GM18861 (cell line): ENCODE data around the gene AGAP2.

Source experiments
- ATAC-seq: cut with Tn5 transposase; IDR thresholded peaks from one replicate; pipeline ENCODE4 v1.9.1; 2021; ENCODE audit not compliant: unreplicated experiment

The AGAP2 gene

DNA sequence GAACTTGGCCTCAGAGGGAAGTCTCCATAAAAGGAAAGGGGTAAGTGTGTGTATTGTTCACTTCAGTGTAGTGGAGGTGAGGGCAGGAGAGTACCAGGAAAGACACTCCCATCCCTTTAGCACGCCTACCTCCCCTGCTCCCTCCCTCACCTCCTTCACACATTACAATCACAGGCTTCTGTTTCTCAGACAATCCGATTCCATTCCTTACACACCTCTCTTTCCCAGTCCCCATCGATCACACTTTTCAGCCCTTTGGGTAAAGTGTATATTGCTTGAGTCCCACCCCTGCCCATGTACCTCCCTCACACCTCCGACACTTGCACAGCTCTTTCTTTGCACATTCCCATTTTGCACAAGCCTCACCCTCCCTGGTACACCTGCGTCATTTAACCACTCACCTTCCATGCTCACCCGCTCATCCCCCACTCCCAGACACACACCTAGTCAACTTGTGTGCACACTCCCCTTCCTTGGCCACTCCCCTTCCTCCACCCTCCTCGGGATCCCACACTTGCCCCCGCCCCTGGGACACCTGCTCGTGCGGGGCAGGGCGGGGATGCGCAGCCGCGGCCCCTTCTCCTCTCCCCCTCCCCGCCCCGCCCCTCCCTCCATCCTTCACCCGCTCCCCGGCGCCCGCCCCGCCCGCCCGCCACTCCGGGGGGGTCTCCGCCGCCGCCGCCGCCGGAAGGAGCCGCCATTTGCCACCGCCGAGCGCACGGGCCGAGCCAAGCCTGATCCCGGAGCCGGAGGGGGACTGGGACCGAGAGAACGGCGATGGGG, 16.1 kb upstream of the AGAP2 start, which contains the start of gene MARCHF9:
TSS of gene MARCHF9 (plus strand) at position 693 of the 783 bp plus-strand sequence. CDS start 426 bp downstream, outside the sequence.
- ATAC-seq, result peak; percentile 24

DNA sequence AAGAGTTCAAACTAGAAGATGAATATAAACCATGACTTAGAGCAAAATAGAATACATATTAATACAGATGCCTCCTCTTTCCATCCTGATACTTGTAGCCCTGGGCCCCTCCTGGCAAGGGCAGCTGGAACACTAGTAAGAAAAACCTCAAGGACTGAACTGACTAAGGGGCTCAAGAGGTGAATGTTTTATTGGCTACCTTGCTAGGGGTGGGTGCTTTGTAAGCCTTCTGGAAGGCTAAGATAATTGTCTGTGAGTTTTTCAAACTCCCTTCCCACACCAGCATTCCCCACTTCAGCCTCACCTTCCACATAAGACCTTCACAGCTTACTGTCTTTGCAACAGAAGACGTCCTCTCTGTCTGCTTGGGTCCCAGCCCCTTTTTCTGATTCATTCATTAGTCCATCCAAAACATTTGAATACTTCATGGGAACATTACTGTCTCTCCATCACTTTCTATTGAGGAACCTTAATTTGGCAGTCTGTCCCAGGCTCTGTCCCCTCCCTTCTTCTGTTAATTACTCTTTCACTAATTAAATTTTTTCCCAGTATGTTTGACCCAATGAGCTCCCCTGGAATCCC, 15.3 kb upstream of the AGAP2 start:
- ATAC-seq, result no peak

DNA sequence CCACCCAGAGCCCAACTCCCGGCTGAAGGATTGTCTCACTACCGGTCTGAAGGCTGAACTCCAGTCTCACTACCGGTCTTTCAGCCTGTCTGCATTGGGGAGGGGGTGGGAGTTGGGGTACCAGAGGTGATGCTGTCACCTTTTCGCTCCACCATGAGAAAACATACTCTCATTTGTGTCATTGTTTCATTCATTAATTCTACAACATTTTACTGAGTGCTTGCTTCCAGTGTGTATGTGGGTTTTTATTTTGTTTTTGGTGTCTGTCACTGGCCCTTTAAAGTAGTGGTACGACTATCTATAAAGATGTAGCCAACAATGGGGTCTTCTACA, 14.1 kb upstream of the AGAP2 start:
- ATAC-seq, result no peak

DNA sequence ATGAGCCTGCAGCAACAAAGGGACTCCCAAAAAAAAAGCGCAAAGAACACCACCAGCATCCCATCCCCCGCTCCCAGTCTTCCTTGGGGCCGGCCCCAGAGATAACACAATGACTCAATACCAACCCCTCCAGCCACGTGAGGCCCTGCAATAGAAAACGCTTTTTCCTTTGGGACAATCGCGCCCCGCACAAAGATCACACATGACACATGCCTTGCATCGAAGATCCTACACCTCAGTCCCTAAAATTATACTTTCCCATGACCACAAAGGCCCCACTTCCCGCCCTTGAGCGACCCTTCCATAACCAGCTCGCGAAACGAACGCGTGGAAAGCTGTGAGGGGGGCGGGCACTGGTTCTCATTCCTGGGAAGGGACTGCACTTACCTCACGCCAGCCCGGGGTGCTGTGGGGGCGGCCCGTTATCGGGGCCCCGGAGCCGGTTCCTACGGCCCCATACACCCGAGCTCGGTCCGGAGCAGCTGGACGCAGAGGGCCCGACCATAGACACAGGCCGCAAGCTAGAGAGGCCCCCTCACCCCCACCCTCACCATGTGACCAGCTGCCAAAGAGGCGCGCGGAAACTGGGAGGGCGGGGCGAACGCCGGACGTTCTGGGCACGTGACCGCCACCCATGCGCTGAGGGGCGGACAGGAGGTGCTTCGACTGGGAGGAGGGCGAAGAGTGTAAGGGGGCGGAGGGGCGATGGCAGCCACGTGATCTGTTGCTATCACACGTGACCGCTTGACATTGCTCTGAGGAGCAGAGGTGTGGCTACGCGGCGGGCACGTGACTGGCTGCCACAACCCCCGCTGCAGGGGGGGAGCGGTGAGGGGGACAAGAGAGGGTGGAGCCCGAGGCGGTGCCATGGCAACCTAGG, 13.5 kb upstream of the AGAP2 start, which contains the start of gene CDK4:
TSS of gene CDK4 (minus strand) at position 523 of the 880 bp plus-strand sequence. CDS start 593 bp downstream, outside the sequence.
- ATAC-seq, result peak; percentile 62

DNA sequence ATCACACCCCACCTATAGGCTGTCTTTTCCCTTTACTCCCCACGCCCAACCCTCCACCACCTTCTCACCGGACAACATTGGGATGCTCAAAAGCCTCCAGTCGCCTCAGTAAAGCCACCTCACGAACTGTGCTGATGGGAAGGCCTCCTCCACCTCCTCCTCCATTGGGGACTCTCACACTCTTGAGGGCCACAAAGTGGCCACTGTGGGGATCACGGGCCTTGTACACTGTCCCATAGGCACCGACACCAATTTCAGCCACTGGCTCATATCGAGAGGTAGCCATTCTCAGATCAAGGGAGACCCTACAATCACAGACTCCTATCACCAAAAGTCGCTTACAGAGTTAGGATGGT, 12.9 kb upstream of the AGAP2 start:
- ATAC-seq, result no peak

DNA sequence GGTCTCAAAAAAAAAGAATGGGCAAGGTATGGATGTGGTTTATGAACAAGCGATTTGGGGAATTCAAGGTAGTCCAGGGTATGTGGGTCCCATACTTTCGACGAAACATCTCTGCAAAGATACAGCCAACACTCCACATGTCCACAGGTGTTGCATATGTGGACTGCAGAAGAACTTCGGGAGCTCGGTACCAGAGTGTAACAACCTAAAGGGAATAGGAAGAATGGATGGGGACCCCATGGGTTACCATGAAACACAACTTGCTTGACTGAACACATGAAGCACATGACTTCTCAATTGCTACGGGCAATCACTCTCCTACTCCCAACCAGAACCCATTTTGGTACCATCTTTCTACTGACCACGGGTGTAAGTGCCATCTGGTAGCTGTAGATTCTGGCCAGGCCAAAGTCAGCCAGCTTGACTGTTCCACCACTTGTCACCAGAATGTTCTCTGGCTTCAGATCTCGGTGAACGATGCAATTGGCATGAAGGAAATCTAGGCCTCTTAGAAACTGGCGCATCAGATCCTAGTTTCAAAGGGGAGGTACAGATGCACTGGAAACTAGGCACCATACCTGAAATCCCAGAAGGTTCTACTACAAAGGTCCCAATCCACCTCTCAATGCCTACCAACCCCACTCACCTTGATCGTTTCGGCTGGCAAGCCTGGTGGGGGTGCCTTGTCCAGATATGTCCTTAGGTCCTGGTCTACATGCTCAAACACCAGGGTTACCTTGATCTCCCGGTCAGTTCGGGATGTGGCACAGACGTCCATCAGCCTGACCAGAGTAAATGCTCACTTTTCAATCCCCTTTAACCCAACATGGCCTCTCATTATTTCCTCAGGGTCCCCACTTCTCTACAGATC, 12.3 kb upstream of the AGAP2 start:
- ATAC-seq, result no peak

DNA sequence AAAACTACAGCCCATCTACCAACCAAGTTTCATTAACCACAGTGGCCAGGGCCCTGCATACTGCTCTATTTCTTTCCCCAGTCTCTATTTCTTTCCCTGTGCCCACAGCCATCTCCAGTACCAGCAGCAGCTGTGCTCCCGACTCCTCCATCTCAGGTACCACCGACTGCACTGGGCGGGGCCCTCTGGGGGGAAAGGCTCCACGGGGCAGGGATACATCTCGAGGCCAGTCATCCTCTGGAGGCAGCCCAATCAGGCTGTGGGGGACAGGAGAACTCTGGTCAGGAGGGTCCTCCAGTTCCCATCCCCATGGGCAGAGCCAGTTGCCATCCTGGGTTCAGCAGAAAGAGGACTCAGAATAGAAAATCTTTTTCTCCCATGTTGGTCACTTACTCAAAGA, 10.5 kb upstream of the AGAP2 start:
- no peak for ATAC-seq

DNA sequence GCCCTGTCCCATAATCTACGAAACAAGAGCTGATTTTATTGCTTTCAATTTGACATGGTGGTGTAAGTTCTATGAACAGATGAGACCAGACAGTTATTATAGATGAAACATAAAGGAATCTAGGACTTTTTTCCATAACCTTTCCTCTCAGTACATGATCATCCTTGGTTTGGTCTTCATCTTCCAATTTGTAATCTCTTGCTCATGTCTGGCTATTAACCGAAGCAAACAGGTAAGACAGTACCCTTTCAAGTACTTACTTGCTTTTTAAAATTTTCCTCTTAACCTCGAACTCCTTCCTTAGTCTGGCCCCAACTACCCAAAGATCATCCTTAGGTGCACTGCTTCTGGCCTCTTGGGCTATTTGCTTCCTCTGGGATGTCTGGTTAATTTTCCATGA, 7.5 kb upstream of the AGAP2 start:
- ATAC-seq, result no peak

DNA sequence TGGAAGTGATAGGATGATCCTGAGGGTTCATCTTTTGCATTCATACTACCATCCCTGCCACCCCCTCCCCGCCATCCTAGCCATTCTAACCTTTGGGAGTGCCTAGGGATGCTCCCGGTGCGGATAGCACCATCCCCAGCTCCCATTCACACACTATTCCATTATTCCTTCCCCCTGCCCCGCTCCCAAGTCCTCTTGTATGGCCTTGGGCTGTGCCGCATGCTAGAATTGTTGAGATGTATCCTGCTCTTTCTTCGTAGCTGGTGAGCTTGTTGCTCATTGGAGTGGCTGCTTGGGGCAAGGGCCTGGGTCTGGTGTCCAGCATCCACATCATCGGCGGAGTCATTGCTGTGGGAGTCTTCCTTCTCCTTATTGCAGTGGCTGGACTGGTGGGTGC, 6.9 kb upstream of the AGAP2 start:
- no peak for ATAC-seq

DNA sequence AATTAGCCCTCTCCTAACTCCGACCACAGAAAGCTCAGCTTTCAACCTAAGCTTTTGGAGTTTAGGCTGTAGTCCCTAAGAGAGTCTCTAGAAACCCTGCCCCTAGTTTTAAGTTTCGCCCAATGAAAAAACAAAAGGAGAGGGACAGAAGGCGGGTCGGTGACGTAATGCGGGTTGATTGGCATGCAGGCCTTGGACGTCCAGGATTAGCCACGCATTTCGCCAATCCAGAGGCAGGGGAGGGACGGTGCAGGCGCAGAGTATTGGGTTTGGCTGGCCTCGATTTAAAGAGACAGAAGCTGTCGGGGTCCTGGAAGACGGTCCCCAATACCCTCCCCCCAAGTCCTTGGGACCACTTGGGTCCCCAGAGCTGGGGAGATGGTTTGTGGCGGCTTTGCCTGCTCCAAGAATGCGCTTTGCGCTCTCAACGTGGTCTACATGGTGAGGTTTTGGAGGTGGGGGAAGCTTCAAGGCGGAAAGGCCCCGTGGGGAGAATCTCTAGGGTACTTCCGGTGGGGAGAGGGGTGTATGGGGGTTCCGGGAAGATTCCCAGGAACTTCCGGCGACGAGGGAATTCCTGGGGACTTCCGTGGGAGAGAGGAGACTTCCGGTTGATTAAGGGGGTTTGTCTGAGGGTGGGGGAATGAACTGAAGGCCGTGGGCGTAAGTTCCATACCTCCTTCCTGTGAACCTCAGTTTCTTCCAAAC, 6.4 kb upstream of the AGAP2 start, which contains the start of gene TSPAN31:
TSS of gene TSPAN31 (plus strand) at position 263 of the 708 bp plus-strand sequence. CDS start at position 379, 116 bp downstream.
- ATAC-seq, result peak; percentile 68

DNA sequence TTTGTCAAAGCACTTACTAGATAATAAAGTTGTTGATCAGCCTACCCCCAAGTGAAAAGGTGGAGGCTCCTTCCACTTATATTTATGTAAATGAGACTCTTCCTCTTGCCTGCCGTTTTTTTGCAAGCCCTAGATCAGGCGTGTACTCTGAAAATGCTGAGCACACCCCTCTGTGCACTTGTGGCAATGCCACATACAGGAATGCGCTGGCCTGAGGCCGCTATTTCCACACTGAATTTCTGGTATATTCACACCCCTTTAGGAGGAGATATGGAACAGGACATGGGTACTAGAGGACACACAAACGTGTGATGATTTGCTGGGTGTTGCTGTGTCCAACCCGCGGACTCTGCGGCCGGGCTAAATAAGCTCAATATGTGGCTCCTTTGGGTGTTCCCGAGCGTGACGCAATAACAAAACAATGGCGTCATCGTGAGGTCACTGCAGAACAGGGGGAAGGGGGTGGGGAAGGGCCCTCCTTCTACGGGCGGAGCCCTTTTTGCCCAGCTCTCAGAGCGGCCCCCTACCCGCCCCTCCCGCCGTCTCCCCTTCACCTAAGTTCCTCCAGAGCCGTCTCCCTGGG, 5.7 kb upstream of the AGAP2 start:
- ATAC-seq, result peak; percentile 9

DNA sequence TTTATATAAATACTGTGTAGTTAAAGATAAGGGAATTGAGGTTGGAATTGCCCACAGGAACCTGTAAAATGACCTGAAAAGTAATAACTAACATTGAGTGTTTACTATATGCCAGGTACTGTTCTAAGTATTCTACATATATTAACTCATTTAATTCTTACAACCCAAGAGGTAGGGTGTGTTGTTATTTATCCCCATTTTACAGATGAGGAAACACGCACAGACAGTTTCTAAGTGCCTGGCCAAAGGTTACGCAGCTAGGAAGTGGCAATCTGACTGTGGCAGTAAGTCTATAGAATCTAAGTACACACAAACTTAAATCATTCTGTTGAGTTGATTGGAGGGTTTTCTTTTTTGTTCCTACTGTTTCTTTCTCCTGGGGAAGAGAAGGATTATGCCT, 5.2 kb upstream of the AGAP2 start:
- no peak for ATAC-seq

DNA sequence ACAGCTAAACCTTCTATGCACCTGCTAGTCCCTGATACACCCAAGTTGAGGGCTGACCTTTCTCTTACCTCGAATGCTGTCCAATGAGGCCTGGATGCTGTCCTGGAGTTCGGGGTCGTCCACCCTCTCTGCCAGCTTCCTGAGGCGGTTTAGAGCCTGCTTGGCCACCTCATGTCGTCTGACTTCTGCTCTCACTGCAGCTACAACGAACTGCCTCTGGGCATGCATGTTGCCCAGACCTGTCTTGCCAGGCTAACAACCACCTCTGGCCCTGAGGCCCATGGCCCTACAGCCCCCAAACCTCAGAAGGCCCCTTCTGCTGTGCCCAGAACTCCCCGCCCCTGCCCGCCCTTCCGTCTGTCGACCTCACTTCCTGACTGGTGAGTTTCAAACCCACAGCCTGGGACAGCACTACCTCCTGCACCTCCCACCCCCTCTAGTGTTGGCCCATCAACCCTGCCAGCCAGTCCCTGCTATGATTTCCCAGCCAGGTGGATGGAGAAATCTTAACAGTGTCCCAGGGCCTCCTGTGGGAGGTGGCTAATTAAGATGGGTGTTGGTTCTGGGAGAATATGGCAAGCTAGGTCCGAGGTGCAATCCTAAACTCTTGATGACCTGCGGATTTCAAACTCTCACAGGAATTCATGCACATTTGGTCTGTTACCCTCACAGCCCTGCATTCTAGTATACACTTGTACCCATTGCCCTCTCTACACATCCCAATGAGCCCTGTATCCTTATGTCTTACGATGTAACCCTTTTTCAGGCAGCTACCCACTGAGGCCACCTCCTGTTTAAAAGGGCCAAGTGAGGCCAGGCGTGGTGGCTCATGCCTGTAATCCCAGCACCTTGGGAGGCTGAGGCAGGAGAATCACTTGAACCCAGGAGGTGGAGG, 3.5 kb upstream of the AGAP2 start:
- ATAC-seq, result peak; percentile 60

DNA sequence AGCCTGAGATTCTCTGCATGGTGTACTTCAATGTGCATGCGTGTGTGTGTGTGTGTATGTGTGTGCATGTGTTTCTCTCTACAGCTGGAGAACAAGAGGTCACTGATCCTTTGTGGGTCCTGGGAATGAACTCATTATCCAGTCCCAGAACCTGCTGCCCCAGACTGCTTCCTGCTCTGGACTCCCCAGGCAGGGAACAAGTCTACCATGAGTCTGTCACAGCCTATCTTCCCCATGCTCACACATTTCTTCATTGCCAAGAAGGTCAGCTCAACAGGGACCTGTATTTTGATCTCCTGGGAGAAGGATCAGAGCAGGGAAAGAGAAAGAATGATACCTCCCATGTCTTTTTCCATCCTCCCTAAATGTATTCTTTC, 2.9 kb upstream of the AGAP2 start:
- ATAC-seq, result no peak

DNA sequence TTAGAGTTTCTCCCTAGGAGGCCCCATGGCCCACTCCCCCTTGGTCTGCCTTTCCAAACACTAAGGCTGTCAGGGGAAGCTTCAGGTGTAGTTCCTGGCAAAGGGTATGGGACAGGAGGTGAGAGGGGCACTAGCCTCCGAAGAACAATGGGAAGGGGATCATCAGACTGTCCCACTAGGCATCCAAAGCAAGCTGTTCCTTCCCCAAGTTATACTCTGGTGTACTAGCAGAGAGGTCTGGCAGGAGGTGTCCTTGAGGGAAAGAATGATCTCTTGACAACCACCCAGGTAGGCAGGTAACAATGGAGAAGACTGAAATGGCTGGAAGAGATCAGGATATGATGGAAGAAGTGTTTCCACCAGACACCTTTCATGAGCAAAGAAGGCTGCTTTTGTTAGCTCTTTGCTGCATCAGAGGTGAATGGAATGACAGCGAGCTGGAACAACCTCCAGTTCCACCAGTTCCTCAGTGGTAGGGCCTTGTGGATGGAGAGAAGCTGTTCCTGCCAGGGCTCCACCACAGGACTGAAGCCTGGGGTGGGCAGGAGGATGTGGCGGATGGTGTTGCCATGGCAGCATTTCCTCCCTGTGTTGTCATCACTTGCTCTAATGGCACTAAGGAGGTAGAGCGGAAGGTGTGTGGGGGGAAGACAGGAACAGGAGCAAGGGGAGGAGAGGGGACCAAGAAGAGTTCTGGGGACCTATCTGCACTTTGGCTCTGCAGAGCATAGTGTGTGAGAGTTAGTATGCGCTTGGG, 2.3 kb upstream of the AGAP2 start:
- ATAC-seq, result no peak

DNA sequence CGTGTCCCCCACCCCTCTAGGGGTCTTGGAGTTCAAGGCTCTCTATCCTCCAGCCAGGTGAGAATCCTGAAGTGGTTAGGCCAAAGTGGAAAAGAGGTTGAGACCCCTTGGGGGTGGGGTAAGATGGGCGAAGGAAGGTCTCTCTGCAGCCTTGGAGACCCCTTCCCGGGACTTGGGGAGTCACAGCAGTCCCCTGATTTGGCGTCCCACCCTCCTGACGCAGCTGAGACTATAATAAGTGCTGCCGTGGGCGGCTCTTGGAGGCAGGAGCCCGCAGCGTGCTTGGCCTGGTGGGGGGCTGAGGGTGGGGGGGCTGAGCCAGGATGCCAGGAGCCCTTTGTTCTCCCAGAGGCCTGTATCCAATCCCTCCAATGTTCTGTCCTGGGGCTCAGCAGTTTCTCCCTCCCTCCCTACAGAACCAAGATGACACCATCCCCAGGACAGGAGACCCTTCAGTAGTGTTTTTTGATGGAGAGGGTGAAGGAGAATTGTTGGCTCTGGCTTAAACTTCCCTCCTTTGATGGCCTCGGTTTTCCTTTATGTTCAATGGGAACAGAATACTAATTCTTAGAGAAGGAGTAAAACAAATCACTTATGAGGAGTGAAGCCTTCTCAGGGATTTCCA, 1.5 kb upstream of the AGAP2 start:
- ATAC-seq, result no peak

DNA sequence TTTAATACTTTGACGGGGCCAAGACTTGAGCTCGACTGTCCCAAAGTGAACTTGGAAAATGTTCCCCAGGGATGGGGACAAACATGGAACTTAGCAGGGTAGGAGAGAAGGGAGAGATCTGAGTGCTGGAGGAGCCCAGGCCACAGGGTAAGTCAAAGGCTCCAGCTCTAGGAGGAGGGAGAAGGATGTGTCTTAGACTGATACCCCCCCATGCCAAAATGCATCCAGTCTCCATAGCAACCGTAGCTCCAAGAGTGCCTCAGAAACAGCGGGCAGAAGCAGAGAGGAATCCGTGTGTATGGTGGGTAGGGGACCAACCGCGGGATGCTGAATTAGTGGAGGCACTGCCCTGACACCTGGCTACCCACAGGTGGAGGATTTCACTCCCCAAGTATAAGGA, 845 bp upstream of the AGAP2 start:
- ATAC-seq, result no peak
